ENCODE results near the gene CLIC3.

DNA sequence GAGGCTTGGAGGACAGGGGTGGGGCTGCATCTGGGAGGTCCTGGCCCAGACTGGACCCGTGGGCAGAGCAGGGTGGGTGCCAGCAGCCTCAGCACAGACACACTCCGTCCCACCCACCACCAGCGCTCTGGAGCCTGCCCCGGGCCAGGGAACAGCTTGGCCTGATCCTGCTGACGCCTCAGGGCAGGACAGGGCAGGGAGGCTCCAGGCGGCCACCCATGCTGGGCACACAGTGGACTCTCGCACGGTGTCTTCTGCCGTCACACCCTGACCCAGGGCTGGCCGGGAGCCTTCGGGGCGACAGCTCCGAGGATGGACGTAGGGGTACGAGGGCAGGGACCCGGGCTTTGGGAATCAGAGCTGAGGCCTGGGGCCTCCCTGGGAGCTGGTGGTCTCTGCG, 27.2 kb downstream of the CLIC3 start:
- TF ChIP-seq, protein P1, sequence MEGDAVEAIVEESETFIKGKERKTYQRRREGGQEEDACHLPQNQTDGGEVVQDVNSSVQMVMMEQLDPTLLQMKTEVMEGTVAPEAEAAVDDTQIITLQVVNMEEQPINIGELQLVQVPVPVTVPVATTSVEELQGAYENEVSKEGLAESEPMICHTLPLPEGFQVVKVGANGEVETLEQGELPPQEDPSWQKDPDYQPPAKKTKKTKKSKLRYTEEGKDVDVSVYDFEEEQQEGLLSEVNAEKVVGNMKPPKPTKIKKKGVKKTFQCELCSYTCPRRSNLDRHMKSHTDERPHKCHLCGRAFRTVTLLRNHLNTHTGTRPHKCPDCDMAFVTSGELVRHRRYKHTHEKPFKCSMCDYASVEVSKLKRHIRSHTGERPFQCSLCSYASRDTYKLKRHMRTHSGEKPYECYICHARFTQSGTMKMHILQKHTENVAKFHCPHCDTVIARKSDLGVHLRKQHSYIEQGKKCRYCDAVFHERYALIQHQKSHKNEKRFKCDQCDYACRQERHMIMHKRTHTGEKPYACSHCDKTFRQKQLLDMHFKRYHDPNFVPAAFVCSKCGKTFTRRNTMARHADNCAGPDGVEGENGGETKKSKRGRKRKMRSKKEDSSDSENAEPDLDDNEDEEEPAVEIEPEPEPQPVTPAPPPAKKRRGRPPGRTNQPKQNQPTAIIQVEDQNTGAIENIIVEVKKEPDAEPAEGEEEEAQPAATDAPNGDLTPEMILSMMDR (conservative IDR thresholded peaks at IDR 0.05; ENCODE audit: low read depth, low read length) = no peak
- no peak for TF ChIP-seq EZH2 (IDR thresholded peaks at IDR 0.05; ENCODE audit: borderline replicate concordance, low read depth, low read length, poor library complexity, severe bottlenecking)

All from A673 (cell line).